22Rv1 (cell line): ENCODE measurements around the gene ANK2.

Experiments
- H3K27ac ChIP-seq: fragments of 450-650 bp; 2 replicates; pipeline ENCODE4 v1.5.1; 2017
- ZFX ChIP-seq: fragments of 450-650 bp; IDR thresholded peaks from 2 replicates; pipeline ENCODE4 v1.6.1; 2017; ENCODE audit warnings: antibody characterized with exemption, borderline replicate concordance
- TF ChIP-seq, protein P1 (sequence below): fragments of 450-650 bp; IDR thresholded peaks from 2 replicates; pipeline ENCODE4 v1.5.1; 2017; ENCODE audit warnings: mild to moderate bottlenecking

The ANK2 gene

DNA sequence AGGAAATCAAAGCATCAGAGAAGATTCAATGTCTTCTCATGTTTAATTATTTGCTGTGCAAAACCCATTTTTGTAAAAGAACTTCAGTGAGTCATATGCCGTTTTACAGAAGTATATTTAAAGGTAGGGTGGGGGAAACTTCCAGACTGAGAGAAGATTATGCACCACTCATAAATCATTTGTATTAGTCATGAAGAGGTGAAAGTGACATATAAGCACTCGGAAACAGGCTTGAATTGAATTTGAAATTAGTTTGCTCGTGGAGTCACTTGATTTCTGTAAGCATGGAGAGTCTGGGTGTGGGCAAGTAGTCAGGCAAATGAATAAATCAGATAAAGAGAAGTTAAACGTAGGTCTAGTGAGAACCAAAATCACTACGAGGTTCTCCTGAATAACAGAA lies 335.1 kb downstream of the ANK2 start:
- H3K27ac ChIP-seq, result no peak overlapping the region
- TF ChIP-seq, protein P1, sequence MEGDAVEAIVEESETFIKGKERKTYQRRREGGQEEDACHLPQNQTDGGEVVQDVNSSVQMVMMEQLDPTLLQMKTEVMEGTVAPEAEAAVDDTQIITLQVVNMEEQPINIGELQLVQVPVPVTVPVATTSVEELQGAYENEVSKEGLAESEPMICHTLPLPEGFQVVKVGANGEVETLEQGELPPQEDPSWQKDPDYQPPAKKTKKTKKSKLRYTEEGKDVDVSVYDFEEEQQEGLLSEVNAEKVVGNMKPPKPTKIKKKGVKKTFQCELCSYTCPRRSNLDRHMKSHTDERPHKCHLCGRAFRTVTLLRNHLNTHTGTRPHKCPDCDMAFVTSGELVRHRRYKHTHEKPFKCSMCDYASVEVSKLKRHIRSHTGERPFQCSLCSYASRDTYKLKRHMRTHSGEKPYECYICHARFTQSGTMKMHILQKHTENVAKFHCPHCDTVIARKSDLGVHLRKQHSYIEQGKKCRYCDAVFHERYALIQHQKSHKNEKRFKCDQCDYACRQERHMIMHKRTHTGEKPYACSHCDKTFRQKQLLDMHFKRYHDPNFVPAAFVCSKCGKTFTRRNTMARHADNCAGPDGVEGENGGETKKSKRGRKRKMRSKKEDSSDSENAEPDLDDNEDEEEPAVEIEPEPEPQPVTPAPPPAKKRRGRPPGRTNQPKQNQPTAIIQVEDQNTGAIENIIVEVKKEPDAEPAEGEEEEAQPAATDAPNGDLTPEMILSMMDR, result no peak
- TF ChIP-seq ZFX, result no peak

DNA sequence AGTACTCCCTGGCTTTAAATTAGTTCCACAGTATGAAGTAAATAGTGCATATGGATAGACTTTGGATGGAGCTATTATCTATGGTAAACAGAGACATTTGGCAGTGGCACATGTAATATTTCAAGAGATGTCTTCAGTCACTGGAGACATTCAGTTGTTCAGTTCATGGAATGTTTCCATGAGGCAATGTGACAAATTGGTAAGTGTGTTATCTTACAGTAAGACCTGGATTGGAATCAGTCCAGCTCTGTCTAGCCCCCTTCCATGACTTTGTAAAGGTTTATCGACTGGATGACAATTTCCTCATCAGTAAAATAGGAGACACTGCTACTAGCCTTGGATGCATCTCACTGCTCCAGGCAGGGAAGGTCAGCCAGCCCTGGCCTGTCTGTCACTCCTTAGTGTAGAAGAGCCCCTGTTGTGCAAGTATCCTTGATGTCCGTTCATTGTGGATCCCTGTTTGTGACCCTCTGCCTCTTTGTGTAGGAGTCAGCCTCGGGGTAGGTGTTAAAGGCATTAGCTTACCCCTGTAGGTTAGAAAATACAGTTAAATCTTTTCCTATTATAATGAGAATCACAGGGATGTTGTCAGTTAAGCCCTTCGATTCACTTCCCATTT lies 335.9 kb downstream of the ANK2 start:
- TF ChIP-seq ZFX, result no peak
- TF ChIP-seq, protein P1, result no peak
- no peak overlapping the region for H3K27ac ChIP-seq

DNA sequence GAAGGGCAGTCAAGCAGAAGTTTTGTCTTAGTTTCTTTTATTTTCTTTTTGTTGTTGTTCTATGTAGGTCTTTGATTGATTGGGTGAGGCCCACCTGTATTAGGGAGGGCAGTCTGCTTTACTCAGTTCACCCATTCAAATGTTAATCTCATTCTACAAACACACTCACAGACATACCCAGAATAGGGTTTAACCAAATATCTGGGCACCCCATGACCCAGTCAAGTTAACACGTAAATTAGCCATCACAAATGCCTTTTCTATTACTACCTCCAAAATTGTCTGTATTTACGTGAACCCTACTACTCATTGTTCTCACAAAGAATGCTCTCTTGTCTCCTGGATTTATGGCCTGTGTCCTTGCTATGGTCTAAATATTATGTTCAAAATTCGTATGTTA lies 339.7 kb downstream of the ANK2 start:
- H3K27ac ChIP-seq, result no peak overlapping the region
- TF ChIP-seq, protein P1, result no peak
- TF ChIP-seq ZFX, result no peak

DNA sequence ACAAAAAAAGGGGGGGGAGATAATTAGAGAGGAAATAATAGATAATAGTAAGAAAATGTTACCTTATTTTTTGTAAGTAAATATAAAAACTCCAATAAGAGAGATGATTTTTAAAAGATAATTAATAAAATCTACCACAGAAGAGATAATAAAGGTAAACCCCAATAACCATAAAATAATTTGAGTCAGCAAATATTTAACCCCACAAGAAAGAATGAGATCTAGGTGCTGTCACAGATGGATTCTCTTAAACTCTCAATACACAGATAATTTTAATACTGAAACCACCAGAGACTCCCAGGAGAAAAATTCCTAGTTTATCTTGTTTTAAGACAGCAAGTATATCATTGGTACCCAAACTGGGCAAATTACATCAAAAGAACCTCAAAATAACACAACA lies 341.4 kb downstream of the ANK2 start:
- TF ChIP-seq, protein P1, result no peak
- TF ChIP-seq ZFX, result no peak
- no peak overlapping the region for H3K27ac ChIP-seq

DNA sequence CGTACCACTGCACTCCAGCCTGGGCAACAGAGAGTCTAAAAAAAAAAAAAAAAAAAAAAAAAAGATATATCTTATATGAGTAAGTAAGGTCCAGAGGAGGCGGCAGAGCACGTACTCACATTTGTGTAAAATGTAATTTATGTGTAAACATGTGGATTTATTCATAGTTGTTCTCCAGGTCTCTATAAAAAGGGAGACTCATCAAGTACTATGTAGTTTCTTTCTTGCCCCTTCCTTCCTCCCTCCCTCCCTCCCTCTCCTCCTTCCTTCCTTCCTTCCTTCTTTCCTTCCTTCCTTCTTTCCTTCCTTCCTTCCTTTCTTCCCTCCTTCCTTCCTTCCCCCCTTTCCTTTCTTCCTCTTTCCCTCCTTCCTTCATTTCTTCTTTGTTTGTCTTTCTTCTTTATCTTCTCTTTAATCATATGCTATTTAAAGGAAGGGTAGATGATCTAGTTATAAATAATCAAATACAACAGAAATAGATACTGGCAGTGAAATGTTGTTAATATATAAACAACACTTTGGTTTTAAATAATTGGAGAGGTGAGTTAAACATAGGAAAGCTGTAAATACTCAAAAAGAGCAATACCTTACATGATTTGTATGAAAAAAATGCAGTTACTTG lies 344.8 kb downstream of the ANK2 start:
- TF ChIP-seq ZFX, result no peak
- TF ChIP-seq, protein P1, result no peak
- no peak overlapping the region for H3K27ac ChIP-seq

DNA sequence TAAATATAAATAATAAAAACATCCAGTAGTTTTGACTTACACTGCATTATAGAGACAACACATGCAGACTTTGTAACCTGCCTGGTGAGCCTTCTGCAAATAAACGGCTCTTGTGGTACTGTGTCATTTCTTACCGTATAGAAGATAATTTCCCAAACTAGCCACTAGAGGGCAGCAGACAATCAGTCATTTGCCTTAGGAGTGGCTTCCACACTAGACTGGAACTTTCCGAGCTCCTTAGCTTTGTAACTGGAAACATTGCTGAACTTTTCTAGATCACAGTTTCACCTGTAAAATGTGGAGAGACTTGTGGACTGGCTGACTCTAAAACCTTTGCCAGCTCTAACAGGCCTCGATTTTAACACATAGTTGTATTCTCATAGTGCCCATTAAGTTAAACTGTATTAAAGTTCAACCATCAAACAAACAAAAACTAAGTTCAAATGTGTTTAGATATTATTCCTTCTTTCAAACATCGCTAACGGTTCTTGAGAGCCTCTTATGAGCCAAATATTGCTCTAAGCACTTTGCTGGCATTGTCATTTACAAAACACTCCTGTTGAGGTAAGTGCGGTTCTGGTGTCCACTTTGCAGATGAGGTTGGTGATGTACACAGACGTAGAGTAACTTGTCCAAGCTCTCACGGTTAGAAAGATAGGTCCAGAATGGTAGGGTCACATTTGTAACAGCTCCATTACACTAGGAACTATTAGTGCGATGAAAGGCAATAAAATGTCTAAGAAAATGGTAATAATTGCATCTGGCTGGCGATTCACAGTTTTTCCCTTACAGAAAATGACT lies 345.5 kb downstream of the ANK2 start:
- no peak overlapping the region for H3K27ac ChIP-seq
- TF ChIP-seq, protein P1, result peak; percentile 87
- TF ChIP-seq ZFX, result no peak

DNA sequence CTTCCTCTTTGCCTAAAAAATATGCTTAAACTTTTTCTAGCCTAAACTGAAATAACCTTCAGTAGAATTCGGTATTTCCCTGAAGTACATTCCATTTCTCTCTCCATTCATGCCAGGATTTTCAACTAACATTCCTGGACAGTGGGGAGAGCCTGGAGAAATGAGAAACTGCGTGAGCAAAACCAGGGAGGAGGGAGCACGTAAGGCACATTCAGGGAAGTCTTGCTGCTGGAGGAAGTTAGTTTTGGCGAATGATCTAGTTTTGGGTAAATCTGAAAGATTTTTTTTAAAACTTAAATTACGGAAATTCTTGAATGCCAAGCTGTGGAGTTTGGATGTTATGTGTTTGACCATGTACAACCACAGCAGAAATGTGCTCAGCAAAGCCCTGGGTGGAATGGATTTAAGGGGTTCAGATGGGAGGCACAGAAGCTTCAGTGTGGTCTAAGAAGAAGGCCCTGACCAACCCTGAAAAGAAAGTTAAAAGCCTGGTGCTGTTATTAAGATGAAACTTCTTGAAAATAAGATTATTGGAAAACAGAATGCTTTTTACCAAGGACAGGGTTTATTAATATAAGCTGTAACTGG lies 347.8 kb downstream of the ANK2 start:
- H3K27ac ChIP-seq, result no peak overlapping the region
- TF ChIP-seq, protein P1, result no peak
- no peak for TF ChIP-seq ZFX
